Stomach (tissue), 9 donors: ENCODE measurements around the gene PARD3. TPM values are rescaled to one million over a fixed set of nuclear protein-coding genes. Genes with fewer than 3 reads are reported as not detected.

Experiments used
- DNase-seq, 2 donors: peaks; one replicate each; pipeline versions ENCODE4 v3.0.0 to v3.0.0-alpha.2; 2013 to 2019
- H3K27ac ChIP-seq, 5 donors: fragments of 200-600 bp in 4 of 5; sonication (generic) in 4 of 5; one replicate each; pipeline ENCODE4 v1.5.1; 2013 to 2019; ENCODE audit warnings: mild to moderate bottlenecking in 1 of 5, moderate library complexity in 1 of 5
- H3K27me3 ChIP-seq, 3 donors: fragments of 200-600 bp; sonication (generic); one replicate each; pipeline ENCODE4 v1.5.1; 2017 to 2019; ENCODE audit warnings: mixed run types in 1 of 3
- H3K36me3 ChIP-seq, 4 donors: fragments of 200-600 bp; sonication (generic); 1 replicate in 3 of 4; 2 replicates in 1 of 4; pipeline ENCODE4 v1.5.1; 2016 to 2019
- H3K4me1 ChIP-seq, 4 donors: fragments of 200-600 bp; sonication (generic); one replicate each; pipeline ENCODE4 v1.5.1; 2016 to 2019
- H3K4me3 ChIP-seq, 4 donors: fragments of 200-600 bp; sonication (generic) in 3 of 4; one replicate each; pipeline ENCODE4 v1.5.1; 2016 to 2019; ENCODE audit warnings: mild to moderate bottlenecking in 1 of 4
- H3K9me3 ChIP-seq, 4 donors: fragments of 200-600 bp; sonication (generic); one replicate each; pipeline ENCODE4 v1.5.1; 2016 to 2019
- EP300 ChIP-seq: sonication (generic); formaldehyde crosslinking; IDR thresholded peaks from one replicate; pipeline ENCODE4 v1.6.1; 2017; ENCODE audit warnings: antibody characterized with exemption
- POLR2A ChIP-seq, 4 donors: fragments of 450-650 bp; IDR thresholded peaks; one replicate each; pipeline ENCODE4 v1.6.1; 2016; ENCODE audit warnings: antibody characterized with exemption in 4 of 4, control low read depth in 2 of 4, mild to moderate bottlenecking in 1 of 4, moderate library complexity in 1 of 4
- POLR2AphosphoS5 ChIP-seq, 3 donors: sonication (generic); formaldehyde crosslinking; IDR thresholded peaks; one replicate each; pipeline ENCODE4 v1.6.1; 2016; ENCODE audit warnings: antibody characterized with exemption in 3 of 3
- WGBS, 5 donors: extraction: QIAGEN DNeasy Blood & Tissue Kit in 3 of 5; methylation state at CpG; one replicate each; pipeline versions ENCODE4 v1.1.5 to v1.1.7; 2013 to 2018; 5-methylcytosine and 5-hydroxymethylcytosine counted together
- intact Hi-C: fragments of 100-400 bp; cut with DNase I; formaldehyde crosslinking; loops from one replicate; pipeline ENCODE4 v1.15.1; 2023; ENCODE audit warnings: low total_unique reads
- polyA plus RNA-seq, 3 donors: library from polyadenylated mRNA; stranded (reverse); fragments of 200-250 nt; gene quantifications; one replicate each; pipeline ENCODE4 v1.2.3, GENCODE V29; 2013
- total RNA-seq, 5 donors: library from RNA; depleted of rRNA; stranded (reverse); fragments of >200 nt; gene quantifications; one replicate each; pipeline versions ENCODE4 v1.1.0 to v1.2.3, GENCODE V29; 2014 to 2016
- TF ChIP-seq, protein P1 (sequence below), 7 experiments: fragments of 450-650 bp in 4 of 7; fragments of 200-600 bp in 3 of 7; sonication (generic) in 3 of 7; IDR thresholded peaks; one replicate each; pipeline ENCODE4 v1.5.1; 2016 to 2019; ENCODE audit warnings: antibody characterized with exemption in 7 of 7, control low read depth in 2 of 7, mild to moderate bottlenecking in 1 of 7
- donor health status: healthy with polysubstance abuse.
- donor health status: Bipolar disorder and iron deficiency.
- donor health status: healthy.

PARD3 gene
- total and polyA plus RNA-seq, 8 donors, result 13.7 to 118 (median 31.8) TPM

DNA sequence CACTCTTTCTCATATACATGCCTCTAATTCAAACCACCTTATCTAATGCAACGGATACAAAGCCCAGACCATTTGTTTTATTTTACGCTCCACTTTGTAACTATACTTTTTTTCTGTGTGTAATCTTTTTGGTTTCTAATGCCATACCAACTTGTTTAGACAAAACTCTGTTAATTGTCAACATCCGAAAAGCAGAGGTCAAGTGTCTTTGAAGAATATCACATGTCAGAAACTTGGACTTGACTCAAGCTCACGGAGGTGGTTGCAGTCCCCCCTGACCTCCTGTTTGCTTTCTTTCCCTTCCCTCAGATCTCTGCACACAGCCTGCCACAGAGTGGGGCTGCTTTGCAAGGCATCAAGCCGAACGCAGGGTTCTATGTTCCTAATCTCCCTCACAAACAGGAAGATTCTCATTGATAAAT is 698.9 kb downstream of the PARD3 start:
- Histone ChIP-seq H3K27ac (no peak overlapping the region), H3K27me3 (no peaks in the 10 kb centered on the region), H3K4me3 (no peak overlapping the region), H3K4me1 (peaks cover 9 to 25% (median 19%) of the 10 kb centered on the region in 4 donors), H3K36me3 (peaks cover 2 to 15% (median 6%) of the 10 kb centered on the region in 4 donors), H3K9me3 (no peaks in the 10 kb centered on the region)
- WGBS, 5 donors, result 19 to 47% (median 23%) methylated on average over 6 of the region's 6 CpGs
- TF ChIP-seq EP300, result no peak
- TF ChIP-seq, protein P1, sequence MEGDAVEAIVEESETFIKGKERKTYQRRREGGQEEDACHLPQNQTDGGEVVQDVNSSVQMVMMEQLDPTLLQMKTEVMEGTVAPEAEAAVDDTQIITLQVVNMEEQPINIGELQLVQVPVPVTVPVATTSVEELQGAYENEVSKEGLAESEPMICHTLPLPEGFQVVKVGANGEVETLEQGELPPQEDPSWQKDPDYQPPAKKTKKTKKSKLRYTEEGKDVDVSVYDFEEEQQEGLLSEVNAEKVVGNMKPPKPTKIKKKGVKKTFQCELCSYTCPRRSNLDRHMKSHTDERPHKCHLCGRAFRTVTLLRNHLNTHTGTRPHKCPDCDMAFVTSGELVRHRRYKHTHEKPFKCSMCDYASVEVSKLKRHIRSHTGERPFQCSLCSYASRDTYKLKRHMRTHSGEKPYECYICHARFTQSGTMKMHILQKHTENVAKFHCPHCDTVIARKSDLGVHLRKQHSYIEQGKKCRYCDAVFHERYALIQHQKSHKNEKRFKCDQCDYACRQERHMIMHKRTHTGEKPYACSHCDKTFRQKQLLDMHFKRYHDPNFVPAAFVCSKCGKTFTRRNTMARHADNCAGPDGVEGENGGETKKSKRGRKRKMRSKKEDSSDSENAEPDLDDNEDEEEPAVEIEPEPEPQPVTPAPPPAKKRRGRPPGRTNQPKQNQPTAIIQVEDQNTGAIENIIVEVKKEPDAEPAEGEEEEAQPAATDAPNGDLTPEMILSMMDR (IDR thresholded peaks at IDR 0.05), result no peak
- TF ChIP-seq POLR2A (IDR thresholded peaks at IDR 0.05), result no peak
- no peak for TF ChIP-seq POLR2AphosphoS5 (IDR thresholded peaks at IDR 0.05)
- intact Hi-C loops, result no loop called here
- DNase-seq, result peak in 1 of 2 donors; percentile 47

GRCh38 chr10:34114914-34115313 is 700.2 kb downstream of the PARD3 start:
- Histone ChIP-seq H3K9me3 (no peaks in the 10 kb centered on the region), H3K4me1 (peaks cover 9 to 23% (median 18%) of the 10 kb centered on the region in 4 donors), H3K27ac (no peak overlapping the region), H3K4me3 (no peak overlapping the region), H3K36me3 (peaks cover 9 to 25% (median 16%) of the 10 kb centered on the region in 4 donors), H3K27me3 (no peaks in the 10 kb centered on the region)
- intact Hi-C loops, result no loop called here
- TF ChIP-seq POLR2A (IDR thresholded peaks at IDR 0.05) (no peak), EP300 (no peak), POLR2AphosphoS5 (IDR thresholded peaks at IDR 0.05) (no peak)
- TF ChIP-seq, protein P1 (IDR thresholded peaks at IDR 0.05), result no peak
- WGBS, 5 donors, result 80 to 94% (median 90%) methylated on average over 10 of the region's 10 CpGs
- DNase-seq, result no peak

DNA sequence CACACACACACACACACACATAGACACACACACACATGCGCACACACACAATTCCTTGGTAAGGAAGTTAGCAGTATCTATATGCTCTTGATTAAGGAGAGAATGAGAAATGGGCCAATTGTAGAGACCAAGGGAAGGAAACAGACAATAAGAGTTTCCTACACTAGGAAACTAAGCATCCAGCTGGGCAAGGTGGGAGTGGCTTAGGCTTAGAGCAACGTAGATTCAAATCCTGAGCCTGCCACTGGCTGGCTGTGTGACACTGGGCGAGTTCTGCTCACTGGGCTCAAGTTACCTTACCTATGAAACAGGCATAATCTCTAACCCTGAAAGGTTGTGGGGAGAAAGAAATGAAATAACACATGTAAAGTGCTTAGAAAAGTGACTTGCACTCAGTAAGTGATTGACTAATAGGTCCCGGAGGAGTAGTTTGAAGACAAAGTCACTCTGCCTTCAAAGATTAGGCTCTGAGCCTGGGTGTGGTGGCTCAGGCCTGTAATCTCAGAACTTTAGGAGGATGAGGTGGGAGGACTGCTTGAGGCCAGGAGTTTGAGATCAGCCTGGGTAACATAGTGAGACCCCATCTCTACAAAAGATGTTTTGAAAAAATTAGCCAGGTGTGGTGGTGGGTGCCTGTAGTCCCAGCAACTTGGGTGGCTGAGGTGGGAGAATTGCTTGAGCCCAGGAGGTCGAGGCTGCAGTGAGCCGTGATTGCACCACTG is 701.4 kb downstream of the PARD3 start:
- no peak overlapping the region for H3K4me3 ChIP-seq
- H3K9me3 ChIP-seq, result no peaks in the 10 kb centered on the region
- H3K27me3 ChIP-seq, result no peaks in the 10 kb centered on the region
- no peak overlapping the region for H3K27ac ChIP-seq
- H3K36me3 ChIP-seq, result peaks cover 9 to 18% (median 13%) of the 10 kb centered on the region in 4 donors
- TF ChIP-seq POLR2AphosphoS5 (IDR thresholded peaks at IDR 0.05) (no peak), EP300 (no peak), POLR2A (IDR thresholded peaks at IDR 0.05) (no peak)
- TF ChIP-seq, protein P1 (IDR thresholded peaks at IDR 0.05), result no peak
- 82 to 92% (median 87%) methylated on average over 6 of the region's 6 CpGs for WGBS, 5 donors
- intact Hi-C loops, result no loop called here
- H3K4me1 ChIP-seq, result peaks cover 9 to 23% (median 18%) of the 10 kb centered on the region in 4 donors
- no peak for DNase-seq

GRCh38 chr10:34112171-34112782 is 702.8 kb downstream of the PARD3 start:
- intact Hi-C loops, result no loop called here
- Histone ChIP-seq H3K9me3 (no peaks in the 10 kb centered on the region), H3K36me3 (peaks cover 9 to 15% (median 13%) of the 10 kb centered on the region in 4 donors), H3K27ac (no peak overlapping the region), H3K4me1 (peaks cover 8 to 14% (median 12%) of the 10 kb centered on the region in 4 donors), H3K4me3 (no peak overlapping the region), H3K27me3 (no peaks in the 10 kb centered on the region)
- TF ChIP-seq POLR2AphosphoS5 (IDR thresholded peaks at IDR 0.05), result no peak
- TF ChIP-seq EP300, result no peak
- TF ChIP-seq, protein P1 (IDR thresholded peaks at IDR 0.05), result no peak
- no peak for TF ChIP-seq POLR2A (IDR thresholded peaks at IDR 0.05)
- no peak for DNase-seq
- WGBS, 5 donors, result 79 to 90% (median 85%) methylated on average over 6 of the region's 6 CpGs
